ENCODE data around the gene GLB1L3. TPM values are rescaled to one million over a fixed set of nuclear protein-coding genes. Genes with fewer than 3 reads are reported as not detected.
"Not testable (repeated sequence)": the region's sequence is repeated elsewhere in the genome, so short reads cannot be mapped to it uniquely, and the experiment has no call there.

The GLB1L3 gene
- polyA plus RNA-seq, 3 donors = 1.0 to 1.1 (median 1.1) TPM

DNA sequence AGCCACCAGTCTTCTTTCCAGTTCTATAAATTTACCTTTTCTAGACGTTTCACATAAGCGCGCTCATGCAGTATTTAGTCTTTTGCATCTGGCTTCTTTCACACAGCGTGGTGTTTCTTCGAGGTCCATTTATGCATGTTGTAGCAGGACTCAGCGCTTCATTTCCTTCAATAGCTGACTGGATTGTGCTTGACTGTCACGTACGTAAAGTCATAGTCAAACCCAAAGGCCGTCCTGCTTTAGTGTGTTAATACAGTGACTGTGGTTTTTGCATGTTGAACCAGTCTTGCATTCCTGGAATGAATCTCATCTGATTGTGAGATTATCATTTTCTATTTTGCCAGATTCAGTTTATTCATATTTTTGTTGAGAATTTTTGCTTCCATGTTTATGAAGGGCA is 18.5 kb downstream of the GLB1L3 start:
- DNase-seq (ENCODE audit: low read depth in 3 of 3, low spot score in 2 of 3) = no peak

DNA sequence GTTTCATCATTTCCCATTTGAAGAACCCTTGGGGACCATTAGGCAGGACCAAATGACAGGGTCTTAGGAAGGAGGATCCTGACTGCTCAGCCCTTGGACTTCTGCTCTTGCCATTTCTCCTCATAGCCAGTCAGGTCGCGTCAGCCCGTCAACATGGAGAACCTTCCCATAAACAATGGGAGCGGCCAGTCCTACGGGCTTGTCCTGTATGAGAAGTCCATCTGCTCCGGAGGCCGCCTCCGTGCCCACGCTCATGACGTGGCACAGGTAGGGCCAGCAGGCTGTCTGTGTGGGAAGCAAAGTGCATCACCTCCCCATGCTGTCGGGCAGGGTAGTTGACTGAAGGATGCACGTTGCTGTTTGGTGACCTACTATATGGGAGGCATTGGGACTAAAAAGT is 36.0 kb downstream of the GLB1L3 start:
- DNase-seq (ENCODE audit: low read depth in 3 of 3, low spot score in 2 of 3) = no peak

- no peak for DNase-seq (ENCODE audit: low read depth in 3 of 3, low spot score in 2 of 3)
Measured at GRCh38 chr11:134312807-134313206, 36.6 kb downstream of the GLB1L3 start.

- no peak for DNase-seq (ENCODE audit: low read depth in 3 of 3, low spot score in 2 of 3)
Measured at GRCh38 chr11:134313379-134313778, 37.2 kb downstream of the GLB1L3 start.

DNA sequence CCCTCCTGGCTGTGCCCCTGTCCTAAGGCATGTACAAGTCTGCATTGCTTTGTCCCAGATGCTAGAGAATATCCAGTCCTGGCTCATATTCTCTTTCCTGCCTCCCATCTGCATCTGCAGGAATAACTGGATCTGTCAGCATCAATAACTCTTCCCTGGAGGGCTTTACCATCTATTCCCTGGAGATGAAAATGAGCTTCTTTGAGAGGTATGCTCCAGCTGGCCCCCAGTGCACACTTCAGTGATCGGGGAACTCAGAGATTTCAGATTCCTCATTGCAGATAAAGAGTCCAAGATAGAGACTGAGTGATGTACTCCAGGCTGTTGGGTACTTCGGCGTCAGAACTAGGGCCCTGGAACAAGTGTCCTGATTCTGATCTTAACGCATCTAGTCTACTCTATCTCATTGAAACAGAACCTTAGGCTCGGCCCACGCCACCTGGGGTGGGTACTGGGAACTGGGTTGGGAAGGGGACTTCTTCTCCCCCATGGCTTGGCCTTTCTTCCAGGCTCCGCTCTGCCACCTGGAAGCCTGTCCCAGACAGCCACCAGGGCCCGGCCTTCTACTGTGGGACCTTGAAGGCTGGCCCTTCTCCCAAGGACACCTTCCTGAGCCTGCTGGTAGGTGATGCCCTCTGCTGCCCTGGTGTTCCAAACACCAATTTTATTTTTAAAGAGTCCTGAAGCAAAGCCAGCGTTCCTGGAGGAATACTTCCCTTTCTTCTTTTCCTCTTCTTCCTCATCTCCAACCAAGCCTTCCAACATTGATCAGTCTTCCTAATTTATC is 37.8 kb downstream of the GLB1L3 start:
- no peak for DNase-seq (ENCODE audit: low read depth in 3 of 3, low spot score in 2 of 3)

DNA sequence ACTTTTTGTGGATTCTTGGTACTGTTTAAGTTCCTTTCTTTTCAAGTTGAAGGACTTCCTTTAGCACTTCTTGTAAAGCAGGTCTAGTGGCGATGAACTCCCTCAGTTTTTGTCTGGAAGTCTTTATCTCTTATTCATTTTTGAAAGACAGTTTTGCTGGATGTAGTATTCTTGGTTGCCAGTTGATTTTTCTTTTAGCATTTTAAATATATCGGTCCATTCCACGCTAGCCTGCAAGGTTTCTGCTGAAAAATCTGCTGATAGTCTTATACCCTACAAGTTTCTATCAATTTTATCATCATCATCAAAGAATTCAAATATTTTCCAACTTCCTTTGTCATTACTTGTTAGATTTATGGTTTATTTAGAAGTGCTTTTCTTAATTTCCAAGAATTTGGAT is 40.9 kb downstream of the GLB1L3 start:
- DNase-seq (ENCODE audit: low read depth in 3 of 3, low spot score in 2 of 3) = no peak

- DNase-seq (ENCODE audit: low read depth in 3 of 3, low spot score in 2 of 3) = not testable (repeated sequence)
Measured at GRCh38 chr11:134321373-134321772, 45.2 kb downstream of the GLB1L3 start.

DNA sequence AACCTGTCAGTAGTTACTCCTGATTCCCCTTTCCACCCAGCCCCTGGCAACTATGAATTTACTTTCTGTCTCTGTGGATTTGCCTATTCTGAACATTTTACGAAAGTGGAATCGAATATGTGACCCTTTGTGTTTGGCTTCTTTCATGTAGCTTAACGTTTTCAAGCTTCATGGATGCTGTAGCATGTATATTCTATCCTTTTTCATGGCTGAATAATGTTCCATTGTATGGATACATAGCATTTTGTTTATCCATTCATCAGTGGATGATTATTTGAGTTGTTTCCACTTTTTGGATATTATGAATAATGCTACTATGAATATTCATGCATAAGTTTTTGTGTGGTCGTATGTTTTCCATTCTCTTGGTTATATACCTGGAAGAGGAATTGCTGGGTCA is 46.4 kb downstream of the GLB1L3 start:
- DNase-seq (ENCODE audit: low read depth in 3 of 3, low spot score in 2 of 3) = no peak

GRCh38 chr11:134328433-134328832 is 52.3 kb downstream of the GLB1L3 start:
- DNase-seq (ENCODE audit: low read depth in 3 of 3, low spot score in 2 of 3) = no peak

- DNase-seq (ENCODE audit: low read depth in 3 of 3, low spot score in 2 of 3) = no peak
Measured at GRCh38 chr11:134330611-134331353, 54.6 kb downstream of the GLB1L3 start.

DNA sequence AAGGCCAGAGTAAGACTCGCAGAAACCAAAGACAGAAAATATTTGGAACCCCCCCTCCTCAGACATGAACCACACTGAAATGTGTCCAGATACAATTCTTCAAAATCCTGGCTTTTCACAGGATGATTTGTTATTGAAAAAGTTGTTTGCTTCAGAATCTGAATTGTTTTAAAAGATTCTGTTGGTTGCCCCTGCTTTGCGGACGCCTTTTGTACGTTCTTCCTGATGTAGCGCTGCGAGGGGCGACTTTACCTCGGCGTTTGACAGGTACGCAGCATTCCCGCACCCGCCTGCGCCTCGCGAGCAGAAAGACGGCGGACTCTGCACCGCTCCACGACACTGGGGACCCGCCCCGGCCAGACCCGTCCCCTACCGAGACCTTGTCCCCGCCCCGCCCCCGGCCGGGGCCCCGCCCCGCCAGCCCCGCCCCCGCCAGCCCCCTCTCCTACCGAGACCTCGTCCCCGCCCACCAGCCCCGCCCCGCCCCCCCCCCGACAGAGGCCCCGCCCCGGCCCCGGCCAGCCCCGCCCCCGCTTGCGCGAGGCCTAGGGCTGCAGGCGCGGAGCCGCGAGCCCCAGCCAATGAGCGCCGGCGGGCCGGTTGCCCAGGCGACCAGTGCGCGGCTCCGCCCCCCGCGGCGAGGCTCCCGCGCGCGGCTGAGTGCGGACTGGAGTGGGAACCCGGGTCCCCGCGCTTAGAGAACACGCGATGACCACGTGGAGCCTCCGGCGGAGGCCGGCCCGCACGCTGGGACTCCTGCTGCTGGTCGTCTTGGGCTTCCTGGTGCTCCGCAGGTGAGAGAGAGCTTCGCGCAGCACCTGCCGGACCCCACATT is 55.4 kb downstream of the GLB1L3 start, which contains the start of gene GLB1L2:
Gene GLB1L2, plus strand, starts transcription at position 635 of the 835 bp plus-strand sequence. Its CDS starts 74 bp downstream, at position 709.
- DNase-seq (ENCODE audit: low read depth in 3 of 3, low spot score in 2 of 3) = peak in 1 of 3 donors; percentile 40

- no peak for DNase-seq (ENCODE audit: low read depth in 3 of 3, low spot score in 2 of 3)
Measured at GRCh38 chr11:134332189-134332631, 56.0 kb downstream of the GLB1L3 start.

DNA sequence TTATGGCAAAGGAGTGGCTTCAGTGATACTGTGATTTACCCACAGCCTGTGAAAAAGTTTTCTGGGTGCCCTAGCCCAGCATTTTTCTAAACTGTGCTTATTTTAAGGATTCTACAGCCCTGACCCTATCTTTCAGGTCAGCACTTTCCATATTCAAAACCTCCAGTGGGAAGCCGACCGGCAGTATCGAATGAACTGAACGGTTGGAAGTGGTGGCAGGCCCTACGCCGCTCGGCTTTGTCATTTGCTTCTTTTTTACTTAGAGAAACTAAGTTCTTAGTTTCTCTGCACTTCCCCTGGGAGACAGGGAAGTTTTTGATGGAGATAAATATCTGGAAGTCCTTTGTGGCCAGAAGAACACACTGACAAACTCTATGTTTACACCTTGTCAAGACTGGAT is 56.6 kb downstream of the GLB1L3 start:
- no peak for DNase-seq (ENCODE audit: low read depth in 3 of 3, low spot score in 2 of 3)

DNA sequence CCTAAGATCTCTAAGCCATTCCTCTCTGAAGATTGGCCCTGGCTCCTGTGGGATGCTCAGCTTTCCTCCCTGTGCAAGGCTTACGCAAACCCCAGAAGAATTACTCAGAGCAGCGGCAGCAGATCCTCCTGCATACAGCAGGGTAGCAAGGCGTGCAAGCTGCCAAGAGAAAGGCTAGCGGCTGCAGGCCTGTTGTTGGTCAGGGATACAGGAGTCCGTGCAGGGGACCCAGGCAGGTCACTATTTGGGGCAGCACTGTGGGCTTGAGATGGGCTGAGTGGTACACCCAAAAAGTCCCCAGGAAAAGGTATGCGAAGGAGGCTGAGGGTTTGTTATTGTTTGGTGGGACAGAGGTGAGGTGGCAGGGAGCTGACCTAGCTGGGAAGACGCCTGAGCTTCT is 57.1 kb downstream of the GLB1L3 start:
- no peak for DNase-seq (ENCODE audit: low read depth in 3 of 3, low spot score in 2 of 3)

DNA sequence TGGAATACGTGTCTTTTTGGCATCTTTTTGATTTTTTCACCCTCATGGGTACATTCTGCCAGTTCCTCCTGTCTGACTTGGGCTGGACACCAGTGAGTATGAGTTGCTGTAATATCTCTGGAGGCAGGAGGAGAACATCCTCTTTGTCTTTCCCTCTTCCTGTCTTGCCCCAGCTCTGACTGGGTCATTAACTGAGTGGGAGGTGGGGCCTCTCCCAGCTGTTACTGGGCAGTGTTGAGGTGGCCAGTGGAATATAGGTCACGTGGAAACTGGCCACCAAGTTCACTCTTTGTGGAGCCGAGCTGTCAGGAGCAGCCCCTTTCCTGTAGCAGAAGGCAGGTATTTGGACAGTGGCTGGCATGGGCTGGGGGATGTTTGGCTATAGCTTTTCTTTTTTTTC is 57.8 kb downstream of the GLB1L3 start:
- no peak for DNase-seq (ENCODE audit: low read depth in 3 of 3, low spot score in 2 of 3)

GRCh38 chr11:134334796-134335571 is 58.8 kb downstream of the GLB1L3 start:
- DNase-seq (ENCODE audit: low read depth in 3 of 3, low spot score in 2 of 3) = no peak

- no peak for DNase-seq (ENCODE audit: low read depth in 3 of 3, low spot score in 2 of 3)
Measured at GRCh38 chr11:134337051-134337450, 60.9 kb downstream of the GLB1L3 start.

GRCh38 chr11:134338068-134338467 is 61.9 kb downstream of the GLB1L3 start:
- no peak for DNase-seq (ENCODE audit: low read depth in 3 of 3, low spot score in 2 of 3)

GRCh38 chr11:134338654-134339053 is 62.5 kb downstream of the GLB1L3 start:
- DNase-seq (ENCODE audit: low read depth in 3 of 3, low spot score in 2 of 3) = no peak

GRCh38 chr11:134339756-134340155 is 63.6 kb downstream of the GLB1L3 start:
- no peak for DNase-seq (ENCODE audit: low read depth in 3 of 3, low spot score in 2 of 3)
